PC-9 (cell line): ENCODE results near the gene RBM38. TPM values are rescaled to one million over a fixed set of nuclear protein-coding genes. Genes with fewer than 3 reads are reported as not detected.

Source experiments
- BruUV-seq: library from RNA; stranded (reverse); fragments of 400-500 nt; replicated peaks from 2 replicates; lab custom pipeline; 2021; lab: Mats Ljungman, UMichigan
- CTCF ChIA-PET: fragments of 300-600 bp; sonication (Branson Sonifier 250); formaldehyde crosslinking; loops from one replicate; lab custom pipeline; 2022; ENCODE audit warnings: antibody characterized with exemption; lab: Charles Lee
- POLR2A ChIA-PET: fragments of 300-600 bp; sonication (Branson Sonifier 250); formaldehyde crosslinking; loops from one replicate; lab custom pipeline; 2022; ENCODE audit warnings: antibody characterized with exemption; ENCODE audit not compliant: unreplicated experiment; lab: Charles Lee
- DNase-seq, 2 experiments: peaks; one replicate each; pipeline versions ENCODE4 v3.0.0 to v3.0.0-alpha.2; 2015 to 2022; ENCODE audit warnings: mixed read lengths in 1 of 2
- H2AFZ ChIP-seq: fragments of 200-600 bp; sonication (generic); 2 replicates; pipeline ENCODE4 v1.8.1; 2017; ENCODE audit warnings: antibody characterized with exemption
- H3F3A ChIP-seq: fragments of 200-600 bp; sonication (generic); 2 replicates; pipeline ENCODE4 v1.8.1; 2017; ENCODE audit warnings: antibody characterized with exemption, mild to moderate bottlenecking, low read depth; ENCODE audit not compliant: insufficient read depth
- H3K27ac ChIP-seq: fragments of 200-600 bp; sonication (generic); 2 replicates; pipeline ENCODE4 v1.6.1; 2016; ENCODE audit warnings: mixed run types
- H3K27me3 ChIP-seq: fragments of 200-600 bp; sonication (generic); 2 replicates; pipeline ENCODE4 v1.6.1; 2016; ENCODE audit warnings: low read depth, mixed run types; ENCODE audit not compliant: insufficient read depth
- H3K36me3 ChIP-seq: fragments of 200-600 bp; sonication (generic); 2 replicates; pipeline ENCODE4 v1.6.1; 2016; ENCODE audit warnings: low read depth, mixed run types
- H3K4me1 ChIP-seq: fragments of 200-600 bp; sonication (generic); replicated peaks from 2 replicates; pipeline ENCODE4 v1.6.1; 2016; ENCODE audit warnings: mixed run types; ENCODE audit not compliant: insufficient read depth
- H3K4me2 ChIP-seq: fragments of 200-600 bp; sonication (generic); 2 replicates; pipeline ENCODE4 v1.6.1; 2017; ENCODE audit warnings: mixed run types
- H3K4me3 ChIP-seq: fragments of 200-600 bp; sonication (generic); 2 replicates; pipeline ENCODE4 v1.6.1; 2016; ENCODE audit warnings: mixed run types
- H3K79me2 ChIP-seq: fragments of 200-600 bp; sonication (generic); 2 replicates; pipeline ENCODE4 v1.6.1; 2017; ENCODE audit warnings: low read depth, mixed run types
- H3K9me2 ChIP-seq: fragments of 200-600 bp; sonication (generic); 2 replicates; pipeline ENCODE4 v1.8.1; 2017; ENCODE audit warnings: mild to moderate bottlenecking; ENCODE audit not compliant: insufficient read depth
- H3K9me3 ChIP-seq: fragments of 200-600 bp; sonication (generic); 2 replicates; pipeline ENCODE4 v1.8.1; 2016; ENCODE audit warnings: low read depth; ENCODE audit not compliant: insufficient read depth
- H4K20me1 ChIP-seq: fragments of 200-600 bp; sonication (generic); 2 replicates; pipeline ENCODE4 v1.8.1; 2017; ENCODE audit not compliant: insufficient read depth
- EZH2 ChIP-seq: fragments of 200-600 bp; sonication (generic); IDR thresholded peaks from 2 replicates; pipeline ENCODE4 v1.8.0; 2017; ENCODE audit warnings: antibody characterized with exemption, low read depth
- intact Hi-C: fragments of 100-400 bp; cut with micrococcal nuclease; formaldehyde crosslinking; loops from one replicate; pipeline ENCODE4 v1.10.0; 2022; ENCODE audit not compliant: unreplicated experiment
- total RNA-seq: library from RNA; stranded (reverse); gene quantifications from 2 replicates; pipeline ENCODE4 v1.2.3, GENCODE V29; 2021
- TF ChIP-seq, protein P1 (sequence below): fragments of 200-600 bp; sonication (generic); conservative IDR thresholded peaks from 2 replicates; pipeline ENCODE4 v1.6.1; 2017; ENCODE audit warnings: mixed run types, antibody characterized with exemption, mild to moderate bottlenecking, moderate library complexity

Gene RBM38
- total RNA-seq, 1 experiment from 2014 or later, result 25.6 TPM

DNA sequence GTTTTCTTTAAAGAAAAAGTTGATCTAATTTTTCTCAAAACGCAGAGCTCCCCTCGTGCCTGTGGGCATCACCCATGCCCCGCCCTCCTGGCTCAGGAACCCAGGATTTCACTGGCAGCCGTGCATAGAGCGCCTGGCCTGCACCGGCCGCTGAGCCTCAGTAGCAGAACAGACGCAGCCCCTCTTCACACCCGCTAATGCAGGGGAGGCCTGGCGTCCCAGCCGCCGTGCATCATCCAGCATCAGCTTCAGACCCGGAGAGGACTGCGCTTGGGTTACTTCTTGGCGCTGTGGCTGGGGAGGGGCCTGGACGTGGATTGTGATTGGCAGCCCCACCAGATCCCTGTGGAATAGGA is 18.1 kb downstream of the RBM38 start:
- Histone ChIP-seq H3K27ac (no peak overlapping the region), H3K79me2 (no peaks in the 10 kb centered on the region), H3K4me3 (no peak overlapping the region), H3K27me3 (no peaks in the 10 kb centered on the region), H4K20me1 (no peaks in the 10 kb centered on the region; the same call in 1 of the 2 replicates), H3K36me3 (no peaks in the 10 kb centered on the region), H3F3A (no peaks in the 10 kb centered on the region), H3K9me2 (no peaks in the 10 kb centered on the region), H3K9me3 (no peaks in the 10 kb centered on the region), H2AFZ (no peak overlapping the region), H3K4me1 (no peaks in the 10 kb centered on the region), H3K4me2 (no peak overlapping the region)
- POLR2A ChIA-PET, result no interaction called here
- no TSS peak for BruUV-seq
- intact Hi-C loops, result no loop called here
- no peak for DNase-seq
- TF ChIP-seq EZH2, result no peak
- TF ChIP-seq, protein P1, sequence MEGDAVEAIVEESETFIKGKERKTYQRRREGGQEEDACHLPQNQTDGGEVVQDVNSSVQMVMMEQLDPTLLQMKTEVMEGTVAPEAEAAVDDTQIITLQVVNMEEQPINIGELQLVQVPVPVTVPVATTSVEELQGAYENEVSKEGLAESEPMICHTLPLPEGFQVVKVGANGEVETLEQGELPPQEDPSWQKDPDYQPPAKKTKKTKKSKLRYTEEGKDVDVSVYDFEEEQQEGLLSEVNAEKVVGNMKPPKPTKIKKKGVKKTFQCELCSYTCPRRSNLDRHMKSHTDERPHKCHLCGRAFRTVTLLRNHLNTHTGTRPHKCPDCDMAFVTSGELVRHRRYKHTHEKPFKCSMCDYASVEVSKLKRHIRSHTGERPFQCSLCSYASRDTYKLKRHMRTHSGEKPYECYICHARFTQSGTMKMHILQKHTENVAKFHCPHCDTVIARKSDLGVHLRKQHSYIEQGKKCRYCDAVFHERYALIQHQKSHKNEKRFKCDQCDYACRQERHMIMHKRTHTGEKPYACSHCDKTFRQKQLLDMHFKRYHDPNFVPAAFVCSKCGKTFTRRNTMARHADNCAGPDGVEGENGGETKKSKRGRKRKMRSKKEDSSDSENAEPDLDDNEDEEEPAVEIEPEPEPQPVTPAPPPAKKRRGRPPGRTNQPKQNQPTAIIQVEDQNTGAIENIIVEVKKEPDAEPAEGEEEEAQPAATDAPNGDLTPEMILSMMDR, result no peak
- CTCF ChIA-PET, result no interaction called here

DNA sequence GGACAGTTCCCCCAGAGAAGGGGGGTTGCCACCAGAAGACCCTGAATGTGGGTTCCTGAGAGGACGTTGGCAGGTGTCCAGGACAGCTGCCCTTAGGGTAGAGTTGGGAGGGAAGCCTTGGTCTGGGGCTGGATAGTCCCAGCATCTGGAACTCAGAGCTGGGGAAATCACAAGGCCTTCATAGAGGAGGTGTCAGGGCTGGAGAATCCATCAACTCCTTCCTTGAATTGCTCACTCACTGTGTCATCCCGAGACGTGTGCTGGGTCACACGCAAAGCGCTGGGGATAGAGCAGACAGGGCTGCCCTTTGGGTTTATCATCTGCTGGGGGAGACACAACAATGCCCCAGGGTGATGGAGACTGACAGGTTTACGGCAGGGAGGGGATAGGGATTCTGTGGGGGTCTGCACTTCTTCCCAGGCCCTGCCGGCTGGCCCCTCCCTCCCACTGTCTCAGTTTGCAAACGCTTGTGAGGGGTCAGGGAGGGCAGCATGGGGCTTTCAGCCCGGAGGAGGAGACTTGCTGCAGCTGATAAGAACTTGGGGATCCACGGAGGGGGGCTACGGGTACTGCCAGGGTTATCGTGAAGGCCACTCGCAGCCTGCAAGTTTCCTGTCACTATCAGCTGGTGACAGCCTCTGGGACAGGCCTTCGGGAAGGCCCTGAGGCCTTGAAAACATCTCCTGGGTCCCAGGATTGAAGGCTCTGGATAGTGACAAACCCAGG is 18.6 kb downstream of the RBM38 start:
- no peak overlapping the region for H3K4me3 ChIP-seq
- H2AFZ ChIP-seq, result no peak overlapping the region
- ChIA-PET POLR2A (no interaction called here), CTCF (no interaction called here)
- BruUV-seq, result no TSS peak
- intact Hi-C loops, result no loop called here
- TF ChIP-seq, protein P1, result no peak
- TF ChIP-seq EZH2, result no peak
- H3K4me2 ChIP-seq, result no peak overlapping the region
- H3K9me3 ChIP-seq, result no peaks in the 10 kb centered on the region
- DNase-seq, result no peak
- H4K20me1 ChIP-seq, result no peaks in the 10 kb centered on the region; the same call in 1 of the 2 replicates
- no peaks in the 10 kb centered on the region for H3F3A ChIP-seq
- H3K9me2 ChIP-seq, result no peaks in the 10 kb centered on the region
- no peaks in the 10 kb centered on the region for H3K79me2 ChIP-seq
- no peaks in the 10 kb centered on the region for H3K4me1 ChIP-seq
- H3K27ac ChIP-seq, result no peak overlapping the region
- no peaks in the 10 kb centered on the region for H3K27me3 ChIP-seq
- H3K36me3 ChIP-seq, result no peaks in the 10 kb centered on the region

- Histone ChIP-seq H3K4me1 (no peaks in the 10 kb centered on the region), H3K9me3 (no peaks in the 10 kb centered on the region), H3K4me3 (no peak overlapping the region), H3K79me2 (no peaks in the 10 kb centered on the region), H3K27ac (no peak overlapping the region), H2AFZ (no peak overlapping the region), H3K27me3 (no peaks in the 10 kb centered on the region), H3F3A (no peaks in the 10 kb centered on the region), H3K4me2 (no peak overlapping the region), H4K20me1 (no peaks in the 10 kb centered on the region; the same call in 1 of the 2 replicates), H3K36me3 (no peaks in the 10 kb centered on the region), H3K9me2 (no peaks in the 10 kb centered on the region)
- TF ChIP-seq EZH2, result no peak
- TF ChIP-seq, protein P1, result no peak
- CTCF ChIA-PET, result no interaction called here
- intact Hi-C loops, result no loop called here
- no TSS peak for BruUV-seq
- no peak for DNase-seq
- POLR2A ChIA-PET, result interaction anchor here (0.6 kb wide), 1 partner anchor 381 kb away, joined by 3 read pairs; no protein-coding TSS in a partner anchor
These were observed 19.3 kb downstream of the RBM38 start for GRCh38 chr20:57410398-57410920.
